Activated CD4-positive, alpha-beta T cell treated with anti-CD3 and anti-CD28 coated beads for 48 hours (primary cell): Measurements from ENCODE around the gene GIN1.
"Not testable (repeated sequence)": the region's sequence is repeated elsewhere in the genome, so short reads cannot be mapped to it uniquely, and the experiment has no call there.

ENCODE experiments used
- DNase-seq: peaks from one replicate; pipeline ENCODE4 v3.0.0-alpha.2; 2020

Gene GIN1

GRCh38 chr5:103119765-103120606, at the start of gene GIN1, which contains the start of gene PPIP5K2:
Gene GIN1, minus strand, starts transcription at chr5:103120138. Its CDS starts 11,431 bp downstream, at chr5:103108707.
Gene PPIP5K2, plus strand, starts transcription at chr5:103120301. Its CDS starts 9,289 bp downstream, at chr5:103129590.
- DNase-seq = peak; percentile 97

GRCh38 chr5:103166706-103167105, 46.8 kb upstream of the GIN1 start:
- DNase-seq = no peak

GRCh38 chr5:103151156-103151555, 31.2 kb upstream of the GIN1 start:
- no peak for DNase-seq

- DNase-seq = no peak
These were observed 28.3 kb upstream of the GIN1 start for GRCh38 chr5:103148213-103148612.

- no peak for DNase-seq
These were observed 25.3 kb upstream of the GIN1 start for GRCh38 chr5:103145196-103145595.

- not testable (repeated sequence) for DNase-seq
These were observed 22.2 kb upstream of the GIN1 start for GRCh38 chr5:103142132-103142531.

- peak; percentile 84 for DNase-seq
These were observed 19.4 kb upstream of the GIN1 start for GRCh38 chr5:103139264-103139865.

- DNase-seq = no peak
These were observed 18.3 kb upstream of the GIN1 start for GRCh38 chr5:103138202-103138690.

GRCh38 chr5:103135461-103135860, 15.5 kb upstream of the GIN1 start:
- DNase-seq = no peak

GRCh38 chr5:103133231-103133630, 13.3 kb upstream of the GIN1 start:
- DNase-seq = no peak

- no peak for DNase-seq
These were observed 12.7 kb upstream of the GIN1 start for GRCh38 chr5:103132684-103133083.

- no peak for DNase-seq
These were observed 8.3 kb upstream of the GIN1 start for GRCh38 chr5:103128202-103128601.

GRCh38 chr5:103127292-103127817, 7.4 kb upstream of the GIN1 start:
- DNase-seq = no peak

- DNase-seq = no peak
These were observed 6.6 kb upstream of the GIN1 start for GRCh38 chr5:103126557-103126956.

GRCh38 chr5:103122242-103122641, 2.3 kb upstream of the GIN1 start:
- no peak for DNase-seq

- DNase-seq = peak; percentile 10
These were observed 766 bp upstream of the GIN1 start for GRCh38 chr5:103120607-103121200.

GRCh38 chr5:103119070-103119764, 721 bp downstream of the GIN1 start:
- no peak for DNase-seq

GRCh38 chr5:103117471-103117991, 2.4 kb downstream of the GIN1 start:
- no peak for DNase-seq

GRCh38 chr5:103114440-103114839, 5.5 kb downstream of the GIN1 start:
- no peak for DNase-seq

GRCh38 chr5:103112910-103113309, 7.0 kb downstream of the GIN1 start:
- no peak for DNase-seq

GRCh38 chr5:103111468-103111867, 8.5 kb downstream of the GIN1 start:
- no peak for DNase-seq

GRCh38 chr5:103110403-103110802, 9.5 kb downstream of the GIN1 start:
- DNase-seq = no peak

GRCh38 chr5:103109277-103109676, 10.7 kb downstream of the GIN1 start:
- DNase-seq = no peak
